WTC11 (cell line): Measurements from ENCODE around the gene SLC30A2. TPM values are rescaled to one million over a fixed set of nuclear protein-coding genes. Genes with fewer than 3 reads are reported as not detected.
A peak's percentile ranks its signal among the peaks of the same experiment; 100 is the strongest.

Experiments
- ATAC-seq: fragments of 200-7000 bp; cut with Tn5 transposase; 2 replicates; pipeline ENCODE4 v1.10.0; 2021; ENCODE audit warnings: mild to moderate bottlenecking, moderate library complexity
- CTCF ChIA-PET: fragments of 300-600 bp; sonication (Branson Sonifier 250); formaldehyde crosslinking; loops from one replicate; lab custom pipeline; 2021; ENCODE audit warnings: antibody characterized with exemption; lab: Charles Lee
- POLR2A ChIA-PET: fragments of 350-600 bp; sonication (Branson Sonifier 250); formaldehyde crosslinking; loops from one replicate; lab custom pipeline; 2021; ENCODE audit warnings: antibody characterized with exemption; lab: Charles Lee
- DNase-seq: peaks from one replicate; pipeline ENCODE4 v3.0.0; 2021; ENCODE audit warnings: low spot score
- H3K27ac Mint-ChIP-seq: 2 replicates; pipeline ENCODE4 v1.8.0; 2021; ENCODE audit warnings: mixed read lengths
- H3K27me3 Mint-ChIP-seq: 2 replicates; pipeline ENCODE4 v1.8.0; 2021; ENCODE audit warnings: low read depth, mild to moderate bottlenecking, moderate library complexity, mixed read lengths
- H3K36me3 Mint-ChIP-seq: 2 replicates; pipeline ENCODE4 v1.8.0; 2021; ENCODE audit warnings: mixed read lengths
- H3K4me1 Mint-ChIP-seq: 2 replicates; pipeline ENCODE4 v1.8.0; 2022; ENCODE audit warnings: mixed read lengths
- H3K4me3 Mint-ChIP-seq: 2 replicates; pipeline ENCODE4 v1.8.0; 2021; ENCODE audit warnings: mild to moderate bottlenecking, moderate library complexity, mixed read lengths
- H3K9me3 Mint-ChIP-seq: 2 replicates; pipeline ENCODE4 v1.8.0; 2021; ENCODE audit warnings: mixed read lengths
- AR ChIP-seq: fragments of 250-450 bp; sonication (Bioruptor Pico); IDR thresholded peaks from 2 replicates; pipeline ENCODE4 v1.9.0; 2021; ENCODE audit warnings: mild to moderate bottlenecking
- ARID4B ChIP-seq: sonication (generic); formaldehyde crosslinking; IDR thresholded peaks from 2 replicates; pipeline ENCODE4 v1.8.0; 2023; ENCODE audit warnings: missing genetic modification reagents, mild to moderate bottlenecking, borderline replicate concordance
- ATF1 ChIP-seq: sonication (generic); formaldehyde crosslinking; IDR thresholded peaks from 2 replicates; pipeline ENCODE4 v1.8.1; 2023; ENCODE audit warnings: mild to moderate bottlenecking, moderate library complexity, missing genetic modification reagents
- ETV6 ChIP-seq: sonication (generic); formaldehyde crosslinking; IDR thresholded peaks from 2 replicates; pipeline ENCODE4 v1.8.1; 2022; ENCODE audit warnings: mild to moderate bottlenecking, missing genetic modification reagents
- FOXK1 ChIP-seq: sonication (generic); formaldehyde crosslinking; IDR thresholded peaks from 2 replicates; pipeline ENCODE4 v1.8.0; 2022; ENCODE audit warnings: mild to moderate bottlenecking, moderate library complexity, missing genetic modification reagents
- GRHL2 ChIP-seq: fragments of 250-450 bp; sonication (Bioruptor Pico); IDR thresholded peaks from 2 replicates; pipeline ENCODE4 v1.8.0; 2022; ENCODE audit warnings: mild to moderate bottlenecking, moderate library complexity; ENCODE audit not compliant: insufficient replicate concordance, severe bottlenecking
- JUN ChIP-seq: sonication (generic); formaldehyde crosslinking; IDR thresholded peaks from 2 replicates; pipeline ENCODE4 v1.8.0; 2023; ENCODE audit warnings: mild to moderate bottlenecking, missing genetic modification reagents
- MXD4 ChIP-seq: fragments of 250-450 bp; sonication (Bioruptor Pico); IDR thresholded peaks from 2 replicates; pipeline ENCODE4 v1.8.0; 2021; ENCODE audit warnings: mild to moderate bottlenecking, moderate library complexity, borderline replicate concordance
- OVOL2 ChIP-seq: fragments of 250-450 bp; sonication (Bioruptor Pico); IDR thresholded peaks from 2 replicates; pipeline ENCODE4 v1.9.0; 2021; ENCODE audit warnings: mild to moderate bottlenecking, borderline replicate concordance
- PRDM15 ChIP-seq: sonication (generic); formaldehyde crosslinking; IDR thresholded peaks from 2 replicates; pipeline ENCODE4 v1.8.0; 2022; ENCODE audit warnings: missing genetic modification reagents
- PRRX2 ChIP-seq: fragments of 250-450 bp; sonication (Bioruptor Pico); IDR thresholded peaks from 2 replicates; pipeline ENCODE4 v1.8.0; 2021; ENCODE audit warnings: mild to moderate bottlenecking
- TEAD4 ChIP-seq: sonication (generic); formaldehyde crosslinking; IDR thresholded peaks from 2 replicates; pipeline ENCODE4 v1.8.0; 2022; ENCODE audit warnings: mild to moderate bottlenecking, missing genetic modification reagents
- USF1 ChIP-seq: sonication (generic); formaldehyde crosslinking; IDR thresholded peaks from 2 replicates; pipeline ENCODE4 v1.8.0; 2022; ENCODE audit warnings: mild to moderate bottlenecking, missing genetic modification reagents
- ZNF121 ChIP-seq: sonication (generic); formaldehyde crosslinking; IDR thresholded peaks from 2 replicates; pipeline ENCODE4 v1.8.0; 2023; ENCODE audit warnings: missing genetic modification reagents
- ZNF263 ChIP-seq: sonication (generic); formaldehyde crosslinking; IDR thresholded peaks from 2 replicates; pipeline ENCODE4 v1.8.1; 2022; ENCODE audit warnings: low read depth, mild to moderate bottlenecking, moderate library complexity, missing genetic modification reagents
- ZNF396 ChIP-seq: fragments of 250-450 bp; sonication (Bioruptor Pico); IDR thresholded peaks from 2 replicates; pipeline ENCODE4 v1.8.0; 2021; ENCODE audit warnings: mild to moderate bottlenecking, moderate library complexity, borderline replicate concordance
- ZNF671 ChIP-seq: fragments of 250-450 bp; sonication (Bioruptor Pico); IDR thresholded peaks from 2 replicates; pipeline ENCODE4 v1.8.0; 2021; ENCODE audit warnings: mild to moderate bottlenecking
- total RNA-seq: library from RNA; stranded (reverse); gene quantifications from 3 replicates; pipeline ENCODE4 v1.2.3, GENCODE V29; 2021
- TF ChIP-seq, protein P1 (sequence below): sonication (generic); formaldehyde crosslinking; IDR thresholded peaks from 2 replicates; pipeline ENCODE4 v1.8.1; 2023; ENCODE audit warnings: mild to moderate bottlenecking, missing genetic modification reagents
- TF ChIP-seq, protein P2 (sequence below): sonication (generic); formaldehyde crosslinking; IDR thresholded peaks from 2 replicates; pipeline ENCODE4 v1.8.0; 2022; ENCODE audit warnings: mild to moderate bottlenecking, missing genetic modification reagents

The SLC30A2 gene
- total RNA-seq, 1 experiment from 2014 or later, result 0.15 TPM

- TF ChIP-seq AR (no peak), ZNF671 (CRISPR knock-in tag) (no peak), JUN (CRISPR knock-in tag) (no peak), PRRX2 (CRISPR knock-in tag) (no peak), FOXK1 (no peak), GRHL2 (no peak), USF1 (CRISPR knock-in tag) (no peak), ZNF121 (CRISPR knock-in tag) (no peak), OVOL2 (CRISPR knock-in tag) (no peak), MXD4 (CRISPR knock-in tag) (no peak), ATF1 (CRISPR knock-in tag) (no peak), ZNF263 (CRISPR knock-in tag) (no peak), TEAD4 (CRISPR knock-in tag) (no peak), ZNF396 (CRISPR knock-in tag) (no peak)
- TF ChIP-seq, protein P1, sequence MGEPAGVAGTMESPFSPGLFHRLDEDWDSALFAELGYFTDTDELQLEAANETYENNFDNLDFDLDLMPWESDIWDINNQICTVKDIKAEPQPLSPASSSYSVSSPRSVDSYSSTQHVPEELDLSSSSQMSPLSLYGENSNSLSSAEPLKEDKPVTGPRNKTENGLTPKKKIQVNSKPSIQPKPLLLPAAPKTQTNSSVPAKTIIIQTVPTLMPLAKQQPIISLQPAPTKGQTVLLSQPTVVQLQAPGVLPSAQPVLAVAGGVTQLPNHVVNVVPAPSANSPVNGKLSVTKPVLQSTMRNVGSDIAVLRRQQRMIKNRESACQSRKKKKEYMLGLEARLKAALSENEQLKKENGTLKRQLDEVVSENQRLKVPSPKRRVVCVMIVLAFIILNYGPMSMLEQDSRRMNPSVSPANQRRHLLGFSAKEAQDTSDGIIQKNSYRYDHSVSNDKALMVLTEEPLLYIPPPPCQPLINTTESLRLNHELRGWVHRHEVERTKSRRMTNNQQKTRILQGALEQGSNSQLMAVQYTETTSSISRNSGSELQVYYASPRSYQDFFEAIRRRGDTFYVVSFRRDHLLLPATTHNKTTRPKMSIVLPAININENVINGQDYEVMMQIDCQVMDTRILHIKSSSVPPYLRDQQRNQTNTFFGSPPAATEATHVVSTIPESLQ (CRISPR knock-in tag), result no peak
- TF ChIP-seq, protein P2, sequence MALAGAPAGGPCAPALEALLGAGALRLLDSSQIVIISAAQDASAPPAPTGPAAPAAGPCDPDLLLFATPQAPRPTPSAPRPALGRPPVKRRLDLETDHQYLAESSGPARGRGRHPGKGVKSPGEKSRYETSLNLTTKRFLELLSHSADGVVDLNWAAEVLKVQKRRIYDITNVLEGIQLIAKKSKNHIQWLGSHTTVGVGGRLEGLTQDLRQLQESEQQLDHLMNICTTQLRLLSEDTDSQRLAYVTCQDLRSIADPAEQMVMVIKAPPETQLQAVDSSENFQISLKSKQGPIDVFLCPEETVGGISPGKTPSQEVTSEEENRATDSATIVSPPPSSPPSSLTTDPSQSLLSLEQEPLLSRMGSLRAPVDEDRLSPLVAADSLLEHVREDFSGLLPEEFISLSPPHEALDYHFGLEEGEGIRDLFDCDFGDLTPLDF, result no peak
Measured at GRCh38 chr1:26079960-26080814, 34.3 kb upstream of the SLC30A2 start (continued).

DNA sequence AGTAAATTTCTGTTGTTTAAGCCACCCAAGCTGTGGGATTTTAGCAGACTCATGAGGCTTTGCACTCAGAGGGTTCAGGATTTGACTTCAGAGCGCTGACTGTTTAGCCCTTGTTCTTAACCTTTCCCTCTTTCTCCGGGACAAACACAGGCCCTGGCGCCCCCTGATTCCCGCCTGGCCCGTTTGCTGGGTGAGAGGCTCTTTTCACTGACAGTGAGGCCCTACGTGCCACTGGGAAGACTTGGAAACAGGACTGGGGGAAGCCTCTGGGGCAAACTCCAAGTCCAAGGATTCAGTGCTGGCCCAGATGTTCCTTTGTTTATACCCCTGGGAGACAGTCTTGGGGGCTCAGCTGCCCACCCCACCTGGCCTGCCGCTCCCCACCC lies 33.3 kb upstream of the SLC30A2 start:
- ChIA-PET CTCF (interaction anchor here (1.0 kb wide), 1 partner anchor 66 kb away, joined by 4 read pairs; no protein-coding TSS in a partner anchor), POLR2A (no interaction called here)
- no peak overlapping the region for H3K27ac Mint-ChIP-seq
- H3K9me3 Mint-ChIP-seq, result no peaks in the 10 kb centered on the region
- ATAC-seq (peak; percentile 24; the same call in 1 of the 2 replicates), DNase-seq (no peak)
- H3K36me3 Mint-ChIP-seq, result no peaks in the 10 kb centered on the region
- H3K27me3 Mint-ChIP-seq, result peaks cover 3% of the 10 kb centered on the region
- H3K4me1 Mint-ChIP-seq, result peaks cover 14% of the 10 kb centered on the region
- no peak overlapping the region for H3K4me3 Mint-ChIP-seq
- TF ChIP-seq ARID4B (CRISPR knock-in tag), result no peak
- TF ChIP-seq ETV6 (CRISPR knock-in tag), result no peak
- TF ChIP-seq TEAD4 (CRISPR knock-in tag), result no peak
- no peak for TF ChIP-seq PRDM15 (CRISPR knock-in tag)
